ENCODE measurements around the gene CFL1. TPM values are rescaled to one million over a fixed set of nuclear protein-coding genes. Genes with fewer than 3 reads are reported as not detected.
A peak's percentile ranks its signal among the peaks of the same experiment; 100 is the strongest.

Gene CFL1
- total RNA-seq, 1 experiment from 2014 or later: 611 TPM

GRCh38 chr11:65890324-65891218, 32.6 kb upstream of the CFL1 start, which contains the start of gene CCDC85B:
Gene CCDC85B (plus strand): TSS chr11:65890673. CDS start chr11:65890784, 111 bp downstream.
- peak; percentile 95 for DNase-seq (ENCODE audit: unreplicated experiment)
- no peak for TF ChIP-seq CTCF (IDR thresholded peaks at IDR 0.05; ENCODE audit: unreplicated experiment)
- BruUV-seq (replicated peaks): no TSS peak
- Mint-ChIP-seq H3K9me3 (ENCODE audit: unreplicated experiment) (no peaks in the 10 kb centered on the region), H3K4me1 (ENCODE audit: insufficient read depth, unreplicated experiment) (peaks cover 32% of the 10 kb centered on the region), H3K36me3 (ENCODE audit: insufficient read depth, unreplicated experiment) (peaks cover 74% of the 10 kb centered on the region), H3K4me3 (ENCODE audit: unreplicated experiment) (peak within 1 kb of the TSS; percentile 90), H3K27me3 (ENCODE audit: insufficient read depth, unreplicated experiment) (no peaks in the 10 kb centered on the region), H3K27ac (ENCODE audit: low read depth, unreplicated experiment) (peak within 1 kb of the TSS; percentile 90)
- intact Hi-C loops (cut with micrococcal nuclease): loop anchor here (1.0 kb wide), 2 partner anchors 9 to 21 kb away; no protein-coding TSS in a partner anchor
- CTCF ChIA-PET: interaction anchor here (0.6 to 9.0 kb wide), 14 partner anchors 8 to 380 kb away, joined by 3 to 203 read pairs (median 5); partner anchors contain the start of genes FOSL1 and MUS81
- POLR2A ChIA-PET: interaction anchor here (0.6 to 9.9 kb wide), 39 partner anchors 9 to 876 kb away, joined by 3 to 222 read pairs (median 4); partner anchors contain the start of genes BANF1, C11orf68, CFL1 and DPF2

GRCh38 chr11:65888163-65888814, 30.3 kb upstream of the CFL1 start, which contains the start of gene FIBP:
Gene FIBP (minus strand): TSS chr11:65888471. CDS start chr11:65888418, 53 bp downstream.
- CTCF ChIA-PET: interaction anchor here (0.6 to 9.0 kb wide), 29 partner anchors 8 to 442 kb away, joined by 3 to 203 read pairs (median 4); partner anchors contain the start of genes BANF1, CTSW, EIF1AD and FOSL1
- peaks cover 66% of the 10 kb centered on the region for H3K36me3 Mint-ChIP-seq (ENCODE audit: insufficient read depth, unreplicated experiment)
- intact Hi-C loops (cut with micrococcal nuclease): loop anchor here (1.0 to 2.0 kb wide), 2 partner anchors 73 to 101 kb away; partner anchors contain the start of gene SART1

GRCh38 chr11:65887723-65888162, 29.8 kb upstream of the CFL1 start:
- TF ChIP-seq CTCF (IDR thresholded peaks at IDR 0.05; ENCODE audit: unreplicated experiment): no peak
- Mint-ChIP-seq H3K4me1 (ENCODE audit: insufficient read depth, unreplicated experiment) (peaks cover 26% of the 10 kb centered on the region), H3K36me3 (ENCODE audit: insufficient read depth, unreplicated experiment) (peaks cover 61% of the 10 kb centered on the region), H3K9me3 (ENCODE audit: unreplicated experiment) (no peaks in the 10 kb centered on the region), H3K27ac (ENCODE audit: low read depth, unreplicated experiment) (peak overlapping the region; percentile 90), H3K4me3 (ENCODE audit: unreplicated experiment) (peak overlapping the region; percentile 90), H3K27me3 (ENCODE audit: insufficient read depth, unreplicated experiment) (no peaks in the 10 kb centered on the region)
- CTCF ChIA-PET: interaction anchor here (0.6 to 9.0 kb wide), 27 partner anchors 9 to 441 kb away, joined by 3 to 203 read pairs (median 5); partner anchors contain the start of genes CATSPER1, CTSW, KAT5 and MUS81
- intact Hi-C loops (cut with micrococcal nuclease): loop anchor here (1.0 to 2.0 kb wide), 2 partner anchors 73 to 102 kb away; partner anchors contain the start of gene SART1
- DNase-seq (ENCODE audit: unreplicated experiment): no peak
- BruUV-seq (replicated peaks): TSS peak; percentile 1
- POLR2A ChIA-PET: interaction anchor here (0.6 to 9.9 kb wide), 23 partner anchors 9 to 593 kb away, joined by 3 to 222 read pairs (median 13); partner anchors contain the start of genes BANF1, C11orf68, CFL1 and DPP3

More at GRCh38 chr11:65888163-65888814, 30.3 kb upstream of the CFL1 start, which contains the start of gene FIBP:
- peak; percentile 97 for DNase-seq (ENCODE audit: unreplicated experiment)
- TF ChIP-seq CTCF (IDR thresholded peaks at IDR 0.05; ENCODE audit: unreplicated experiment): peak; percentile 84
- H3K4me1 Mint-ChIP-seq (ENCODE audit: insufficient read depth, unreplicated experiment): peaks cover 28% of the 10 kb centered on the region
- no peaks in the 10 kb centered on the region for H3K27me3 Mint-ChIP-seq (ENCODE audit: insufficient read depth, unreplicated experiment)
- H3K4me3 Mint-ChIP-seq (ENCODE audit: unreplicated experiment): peak within 1 kb of the TSS; percentile 90
- no peaks in the 10 kb centered on the region for H3K9me3 Mint-ChIP-seq (ENCODE audit: unreplicated experiment)
- peak within 1 kb of the TSS; percentile 90 for H3K27ac Mint-ChIP-seq (ENCODE audit: low read depth, unreplicated experiment)
- POLR2A ChIA-PET: interaction anchor here (0.6 to 9.9 kb wide), 29 partner anchors 10 to 1576 kb away, joined by 3 to 222 read pairs (median 8); partner anchors contain the start of genes BANF1, C11orf68, CFL1 and DPP3
- BruUV-seq (replicated peaks): no TSS peak
